Measurements from ENCODE around the gene BACH2.
"Not testable (repeated sequence)": the region's sequence is repeated elsewhere in the genome, so short reads cannot be mapped to it uniquely, and the experiment has no call there.

Gene BACH2

DNA sequence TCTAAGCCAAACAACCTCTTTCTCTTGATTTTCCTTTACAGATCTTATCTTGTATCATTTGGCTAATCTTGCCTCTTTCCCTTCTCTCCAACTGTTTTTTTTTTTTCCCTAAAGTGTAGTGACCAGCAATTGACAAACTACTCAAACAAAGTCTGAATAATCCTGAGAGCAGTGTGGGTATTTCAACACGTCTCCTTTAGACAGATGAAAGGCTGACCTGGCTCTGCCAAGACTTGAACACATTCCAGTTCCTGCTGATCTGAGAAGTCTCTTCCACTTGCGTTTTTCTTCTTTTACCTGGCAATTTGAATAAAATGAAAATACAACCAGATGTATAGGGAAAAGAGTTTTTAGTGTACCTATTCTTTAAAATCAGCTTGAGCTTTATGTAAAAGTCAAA, 234.0 kb downstream of the BACH2 start:
- H3K4me2 ChIP-seq (ENCODE audit: low read length, poor library complexity, severe bottlenecking), result no peak overlapping the region
- no peak overlapping the region for H3K4me3 ChIP-seq (ENCODE audit: insufficient read depth in 1 of 2, low read depth in 1 of 2, low read length in 2 of 2)
- 65% methylated on average over 1 of the region's 2 CpGs for WGBS
- no peaks in the 10 kb centered on the region for H3K9me3 ChIP-seq (ENCODE audit: control insufficient read depth, low read length)
- no peaks in the 10 kb centered on the region for H3K79me1 ChIP-seq (replicated peaks; ENCODE audit: low read length, poor library complexity, severe bottlenecking)
- no peak overlapping the region for H2BK12ac ChIP-seq (ENCODE audit: low read length in 2 of 2)
- no peak overlapping the region for H2AK5ac ChIP-seq (ENCODE audit: low read length, severe bottlenecking)
- no peak for DNase-seq
- no peak overlapping the region for H2BK5ac ChIP-seq (ENCODE audit: low read depth, low read length, poor library complexity, severe bottlenecking)
- no peaks in the 10 kb centered on the region for H3K36me3 ChIP-seq (ENCODE audit: control insufficient read depth in 1 of 2, insufficient read depth in 2 of 2, low read depth in 1 of 2, low read length in 2 of 2)
- H2BK15ac ChIP-seq (ENCODE audit: low read depth, poor library complexity, severe bottlenecking), result no peak overlapping the region
- H3K18ac ChIP-seq (ENCODE audit: low read depth in 1 of 2, low read length in 2 of 2), result no peak overlapping the region
- H3K14ac ChIP-seq (ENCODE audit: low read length in 2 of 2), result no peak overlapping the region
- H3K9ac ChIP-seq (ENCODE audit: low read length), result no peak overlapping the region
- no peak overlapping the region for H4K8ac ChIP-seq (ENCODE audit: low read length)
- no peak overlapping the region for H3K4ac ChIP-seq (ENCODE audit: low read depth in 1 of 2, low read length in 2 of 2)
- H3K23ac ChIP-seq (ENCODE audit: low read length in 2 of 2), result no peak overlapping the region
- H2AFZ ChIP-seq (ENCODE audit: low read depth, low read length), result no peak overlapping the region
- H2BK120ac ChIP-seq (ENCODE audit: low read depth, low read length), result no peak overlapping the region
- no peaks in the 10 kb centered on the region for H3K4me1 ChIP-seq (ENCODE audit: control insufficient read depth, insufficient read depth, low read depth, low read length)
- no peak overlapping the region for H3K27ac ChIP-seq (ENCODE audit: low read length, poor library complexity, severe bottlenecking)
- no peak overlapping the region for H4K91ac ChIP-seq (ENCODE audit: low read length)
- H3K27me3 ChIP-seq (ENCODE audit: control insufficient read depth in 1 of 2, insufficient read depth in 1 of 2, low read length in 2 of 2), result no peaks in the 10 kb centered on the region

DNA sequence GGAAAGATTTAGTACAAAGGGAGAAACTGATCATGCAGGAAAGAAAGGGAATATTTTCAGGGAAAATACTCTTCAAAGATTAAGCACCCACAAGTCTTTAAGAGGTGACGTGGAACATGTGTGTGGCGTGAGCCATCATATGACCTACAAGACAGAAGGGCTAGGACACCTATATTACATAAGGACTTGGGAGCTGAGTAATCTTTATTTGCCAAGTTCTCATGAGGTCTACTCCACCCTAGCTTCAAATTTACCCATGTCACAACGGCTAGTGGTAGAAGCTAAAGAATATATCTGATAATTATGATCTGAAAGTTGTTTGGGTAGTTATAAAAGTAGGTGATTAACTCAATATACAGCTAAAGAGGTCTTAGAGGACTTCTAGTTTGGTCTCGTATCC, 234.6 kb downstream of the BACH2 start:
- no peak overlapping the region for H4K8ac ChIP-seq (ENCODE audit: low read length)
- H3K4me2 ChIP-seq (ENCODE audit: low read length, poor library complexity, severe bottlenecking), result no peak overlapping the region
- no peak overlapping the region for H2BK12ac ChIP-seq (ENCODE audit: low read length in 2 of 2)
- no peak overlapping the region for H3K9ac ChIP-seq (ENCODE audit: low read length)
- no peak overlapping the region for H3K18ac ChIP-seq (ENCODE audit: low read depth in 1 of 2, low read length in 2 of 2)
- WGBS, result 83% methylated on average over 2 of the region's 4 CpGs
- no peak overlapping the region for H3K27ac ChIP-seq (ENCODE audit: low read length, poor library complexity, severe bottlenecking)
- H3K23ac ChIP-seq (ENCODE audit: low read length in 2 of 2), result no peak overlapping the region
- H3K4me1 ChIP-seq (ENCODE audit: control insufficient read depth, insufficient read depth, low read depth, low read length), result no peaks in the 10 kb centered on the region
- H2BK5ac ChIP-seq (ENCODE audit: low read depth, low read length, poor library complexity, severe bottlenecking), result no peak overlapping the region
- DNase-seq, result no peak
- H2AFZ ChIP-seq (ENCODE audit: low read depth, low read length), result no peak overlapping the region
- no peak overlapping the region for H3K14ac ChIP-seq (ENCODE audit: low read length in 2 of 2)
- no peak overlapping the region for H4K91ac ChIP-seq (ENCODE audit: low read length)
- no peaks in the 10 kb centered on the region for H3K27me3 ChIP-seq (ENCODE audit: control insufficient read depth in 1 of 2, insufficient read depth in 1 of 2, low read length in 2 of 2)
- no peaks in the 10 kb centered on the region for H3K9me3 ChIP-seq (ENCODE audit: control insufficient read depth, low read length)
- no peak overlapping the region for H2AK5ac ChIP-seq (ENCODE audit: low read length, severe bottlenecking)
- no peak overlapping the region for H3K4me3 ChIP-seq (ENCODE audit: insufficient read depth in 1 of 2, low read depth in 1 of 2, low read length in 2 of 2)
- H2BK15ac ChIP-seq (ENCODE audit: low read depth, poor library complexity, severe bottlenecking), result no peak overlapping the region
- H3K4ac ChIP-seq (ENCODE audit: low read depth in 1 of 2, low read length in 2 of 2), result no peak overlapping the region
- H3K36me3 ChIP-seq (ENCODE audit: control insufficient read depth in 1 of 2, insufficient read depth in 2 of 2, low read depth in 1 of 2, low read length in 2 of 2), result no peaks in the 10 kb centered on the region
- no peaks in the 10 kb centered on the region for H3K79me1 ChIP-seq (replicated peaks; ENCODE audit: low read length, poor library complexity, severe bottlenecking)
- no peak overlapping the region for H2BK120ac ChIP-seq (ENCODE audit: low read depth, low read length)

DNA sequence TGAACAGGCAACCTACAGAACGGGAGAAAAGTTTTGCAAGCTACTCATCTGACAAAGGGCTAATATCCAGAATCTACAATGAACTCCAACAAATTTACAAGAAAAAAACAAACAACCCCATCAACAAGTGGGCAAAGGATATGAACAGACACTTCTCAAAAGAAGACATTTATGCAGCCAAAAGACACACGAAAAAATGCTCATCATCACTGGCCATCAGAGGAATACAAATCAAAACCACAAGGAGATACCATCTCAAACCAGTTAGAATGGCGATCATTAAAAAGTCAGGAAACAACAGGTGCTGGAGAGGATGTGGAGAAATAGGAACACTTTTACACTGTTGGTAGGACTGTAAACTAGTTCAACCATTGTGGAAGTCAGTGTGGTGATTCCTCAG, 237.5 kb downstream of the BACH2 start:
- H2BK15ac ChIP-seq (ENCODE audit: low read depth, poor library complexity, severe bottlenecking); H3K79me1 ChIP-seq (replicated peaks; ENCODE audit: low read length, poor library complexity, severe bottlenecking); H2AFZ ChIP-seq (ENCODE audit: low read depth, low read length); H3K27ac ChIP-seq (ENCODE audit: low read length, poor library complexity, severe bottlenecking); H2BK120ac ChIP-seq (ENCODE audit: low read depth, low read length); H3K4me1 ChIP-seq (ENCODE audit: control insufficient read depth, insufficient read depth, low read depth, low read length); H4K91ac ChIP-seq (ENCODE audit: low read length); H3K14ac ChIP-seq (ENCODE audit: low read length in 2 of 2); H3K27me3 ChIP-seq (ENCODE audit: control insufficient read depth in 1 of 2, insufficient read depth in 1 of 2, low read length in 2 of 2); H4K8ac ChIP-seq (ENCODE audit: low read length); H2BK12ac ChIP-seq (ENCODE audit: low read length in 2 of 2); H3K4me2 ChIP-seq (ENCODE audit: low read length, poor library complexity, severe bottlenecking); H3K18ac ChIP-seq (ENCODE audit: low read depth in 1 of 2, low read length in 2 of 2); H3K4me3 ChIP-seq (ENCODE audit: insufficient read depth in 1 of 2, low read depth in 1 of 2, low read length in 2 of 2); H3K4ac ChIP-seq (ENCODE audit: low read depth in 1 of 2, low read length in 2 of 2); H3K9ac ChIP-seq (ENCODE audit: low read length); H2AK5ac ChIP-seq (ENCODE audit: low read length, severe bottlenecking); H2BK5ac ChIP-seq (ENCODE audit: low read depth, low read length, poor library complexity, severe bottlenecking); H3K9me3 ChIP-seq (ENCODE audit: control insufficient read depth, low read length); H3K36me3 ChIP-seq (ENCODE audit: control insufficient read depth in 1 of 2, insufficient read depth in 2 of 2, low read depth in 1 of 2, low read length in 2 of 2); DNase-seq; H3K23ac ChIP-seq (ENCODE audit: low read length in 2 of 2): not testable (repeated sequence)
- WGBS, result 85% methylated on average over 1 of the region's 3 CpGs

- not testable (repeated sequence) for H3K4me3 ChIP-seq (ENCODE audit: insufficient read depth in 1 of 2, low read depth in 1 of 2, low read length in 2 of 2); H2AK5ac ChIP-seq (ENCODE audit: low read length, severe bottlenecking); H3K9me3 ChIP-seq (ENCODE audit: control insufficient read depth, low read length); DNase-seq; H2BK5ac ChIP-seq (ENCODE audit: low read depth, low read length, poor library complexity, severe bottlenecking); H2AFZ ChIP-seq (ENCODE audit: low read depth, low read length); H3K9ac ChIP-seq (ENCODE audit: low read length); H4K91ac ChIP-seq (ENCODE audit: low read length); H2BK120ac ChIP-seq (ENCODE audit: low read depth, low read length); H3K36me3 ChIP-seq (ENCODE audit: control insufficient read depth in 1 of 2, insufficient read depth in 2 of 2, low read depth in 1 of 2, low read length in 2 of 2); H3K4ac ChIP-seq (ENCODE audit: low read depth in 1 of 2, low read length in 2 of 2); H2BK12ac ChIP-seq (ENCODE audit: low read length in 2 of 2); H2BK15ac ChIP-seq (ENCODE audit: low read depth, poor library complexity, severe bottlenecking); H3K18ac ChIP-seq (ENCODE audit: low read depth in 1 of 2, low read length in 2 of 2); H3K23ac ChIP-seq (ENCODE audit: low read length in 2 of 2); H3K79me1 ChIP-seq (replicated peaks; ENCODE audit: low read length, poor library complexity, severe bottlenecking); H4K8ac ChIP-seq (ENCODE audit: low read length); H3K4me1 ChIP-seq (ENCODE audit: control insufficient read depth, insufficient read depth, low read depth, low read length); H3K27ac ChIP-seq (ENCODE audit: low read length, poor library complexity, severe bottlenecking); H3K14ac ChIP-seq (ENCODE audit: low read length in 2 of 2); H3K4me2 ChIP-seq (ENCODE audit: low read length, poor library complexity, severe bottlenecking); H3K27me3 ChIP-seq (ENCODE audit: control insufficient read depth in 1 of 2, insufficient read depth in 1 of 2, low read length in 2 of 2)
- no CpG with 5 or more reads among the region's 1 CpG for WGBS
Observed at GRCh38 chr6:90055924-90056323, 240.7 kb downstream of the BACH2 start.
